Placental pericyte (primary cell): ENCODE data around the gene MXRA8. TPM values are rescaled to one million over a fixed set of nuclear protein-coding genes. Genes with fewer than 3 reads are reported as not detected.

Experiments
- total RNA-seq: library from RNA; depleted of rRNA; stranded (reverse); fragments of >200 nt; gene quantifications from 2 replicates; pipeline ENCODE4 v1.2.3, GENCODE V29; 2012

Gene MXRA8, protein sequence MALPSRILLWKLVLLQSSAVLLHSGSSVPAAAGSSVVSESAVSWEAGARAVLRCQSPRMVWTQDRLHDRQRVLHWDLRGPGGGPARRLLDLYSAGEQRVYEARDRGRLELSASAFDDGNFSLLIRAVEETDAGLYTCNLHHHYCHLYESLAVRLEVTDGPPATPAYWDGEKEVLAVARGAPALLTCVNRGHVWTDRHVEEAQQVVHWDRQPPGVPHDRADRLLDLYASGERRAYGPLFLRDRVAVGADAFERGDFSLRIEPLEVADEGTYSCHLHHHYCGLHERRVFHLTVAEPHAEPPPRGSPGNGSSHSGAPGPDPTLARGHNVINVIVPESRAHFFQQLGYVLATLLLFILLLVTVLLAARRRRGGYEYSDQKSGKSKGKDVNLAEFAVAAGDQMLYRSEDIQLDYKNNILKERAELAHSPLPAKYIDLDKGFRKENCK
- total RNA-seq: 342 and 367 TPM in 2 replicates

DNA sequence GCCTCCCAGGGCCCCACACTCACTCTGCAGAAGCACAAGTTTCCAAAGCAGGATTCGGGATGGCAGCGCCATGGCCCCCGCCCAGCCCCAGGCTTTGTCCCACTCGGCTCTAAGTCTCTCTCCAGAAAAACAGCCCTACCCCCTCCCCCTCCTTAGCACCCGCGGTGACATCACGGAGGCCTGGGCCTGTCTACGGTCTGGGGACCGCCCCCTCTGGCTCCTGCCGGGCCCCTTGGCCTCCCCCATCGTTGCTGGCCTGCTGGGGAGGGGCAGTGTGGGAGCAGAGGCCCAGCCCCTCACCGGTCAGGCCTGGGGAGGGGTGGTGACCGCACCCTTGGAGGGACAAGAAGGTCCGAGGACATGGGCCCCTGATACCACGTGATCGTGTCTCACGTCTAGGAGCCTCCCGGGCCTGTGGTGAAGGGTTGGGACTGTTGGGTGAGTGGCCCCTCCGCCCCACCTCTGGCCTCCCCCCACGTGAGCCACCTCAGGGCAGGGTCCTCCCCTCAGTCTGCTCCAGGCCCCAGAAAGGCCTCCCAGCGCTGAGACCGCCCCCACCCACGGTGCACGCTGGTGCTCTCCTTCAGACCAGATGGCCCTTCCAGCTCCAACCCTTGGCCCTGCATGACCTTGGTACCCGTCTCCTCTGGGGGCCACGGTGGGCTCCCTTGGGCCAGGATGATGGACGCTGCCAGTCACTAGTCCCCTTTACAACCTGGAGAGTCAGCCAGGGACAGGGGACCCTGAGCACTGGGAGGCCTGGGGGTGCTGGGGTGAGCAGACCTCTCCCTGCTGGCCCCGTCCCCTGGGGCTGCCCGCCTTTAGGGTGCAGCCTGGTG is at the start of gene MXRA8:
MXRA8 (minus strand) TSS at position 123 of the 839 bp plus-strand sequence; CDS start at position 72, 51 bp downstream.

DNA sequence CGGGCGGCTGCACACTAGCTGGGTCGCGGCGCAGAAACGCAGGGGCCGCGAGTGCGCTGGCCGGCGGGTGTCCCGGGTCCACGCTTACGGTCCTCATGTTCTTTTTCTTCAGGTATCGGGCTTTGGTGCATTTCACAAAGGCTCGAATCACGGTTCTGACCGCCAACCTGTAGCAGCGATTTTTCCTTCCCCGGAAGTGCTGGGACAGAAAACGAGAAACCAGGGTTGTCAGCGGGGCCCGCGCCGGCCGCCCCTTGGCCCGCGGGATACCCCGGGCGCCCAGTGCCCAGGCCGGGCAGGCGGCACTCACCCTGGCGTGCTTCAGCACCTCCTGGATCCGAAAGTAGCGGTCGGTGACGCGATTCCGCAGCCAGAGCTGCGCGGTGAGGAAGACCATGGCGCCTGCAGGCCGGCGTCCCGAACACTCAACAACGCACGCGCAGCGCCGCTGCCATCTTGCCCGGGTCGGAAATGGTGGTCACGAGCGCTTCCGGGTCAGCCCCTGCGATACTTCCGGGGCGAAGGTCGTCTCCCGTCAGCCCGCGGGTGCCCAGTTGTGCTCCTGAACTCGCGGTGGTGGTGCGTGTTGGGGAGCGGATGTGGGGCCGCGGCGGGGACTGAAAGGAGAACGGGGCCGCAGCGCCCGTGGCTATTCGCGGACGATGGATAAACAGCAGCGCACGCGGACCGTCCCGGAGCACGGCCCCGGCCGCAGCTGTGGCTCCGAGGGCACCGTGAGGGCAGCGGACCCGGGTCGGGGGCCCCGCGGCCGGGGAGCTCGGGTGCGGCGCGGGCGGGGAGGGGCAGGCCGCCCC is 48.7 kb upstream of the MXRA8 start, which contains the start of gene MRPL20:
MRPL20 (minus strand) TSS at position 473 of the 815 bp plus-strand sequence; CDS start at position 397, 76 bp downstream.

DNA sequence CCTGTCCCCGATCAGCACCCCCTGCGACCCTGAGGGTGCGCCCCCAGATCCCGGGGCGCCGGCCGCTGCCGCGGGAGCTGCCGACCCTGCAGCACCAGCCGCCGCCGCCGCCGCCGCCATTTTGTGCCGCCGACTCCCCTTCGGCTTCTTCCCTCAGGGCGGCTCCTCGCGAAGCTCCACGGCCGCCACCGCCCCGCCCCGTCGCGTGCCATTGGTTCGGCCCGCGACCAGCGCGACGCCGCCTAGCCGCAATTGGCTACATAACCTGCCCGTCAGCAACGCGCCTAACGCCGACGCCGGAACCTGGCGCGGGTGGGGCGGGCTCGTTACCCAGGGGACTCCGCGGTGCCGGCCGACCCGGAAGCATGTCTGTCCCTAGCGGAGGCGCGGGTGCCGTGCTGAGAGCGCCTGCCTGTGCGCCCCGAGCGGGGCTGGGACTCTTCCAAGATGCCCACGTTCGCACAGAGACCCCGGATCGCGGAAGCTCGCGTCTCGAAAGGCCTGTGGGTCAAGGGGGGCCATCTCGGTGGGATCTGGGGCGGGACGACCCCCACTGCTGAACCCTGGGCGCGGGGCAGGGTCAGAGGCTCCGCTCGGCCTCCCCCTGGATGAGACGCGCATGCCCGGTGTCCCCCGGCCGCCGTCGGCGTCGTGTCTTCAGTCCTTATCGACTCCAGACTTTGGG is 41.0 kb upstream of the MXRA8 start, which contains the start of gene CCNL2:
CCNL2 (minus strand) TSS at position 149 of the 685 bp plus-strand sequence; CDS start at position 120, 29 bp downstream.

DNA sequence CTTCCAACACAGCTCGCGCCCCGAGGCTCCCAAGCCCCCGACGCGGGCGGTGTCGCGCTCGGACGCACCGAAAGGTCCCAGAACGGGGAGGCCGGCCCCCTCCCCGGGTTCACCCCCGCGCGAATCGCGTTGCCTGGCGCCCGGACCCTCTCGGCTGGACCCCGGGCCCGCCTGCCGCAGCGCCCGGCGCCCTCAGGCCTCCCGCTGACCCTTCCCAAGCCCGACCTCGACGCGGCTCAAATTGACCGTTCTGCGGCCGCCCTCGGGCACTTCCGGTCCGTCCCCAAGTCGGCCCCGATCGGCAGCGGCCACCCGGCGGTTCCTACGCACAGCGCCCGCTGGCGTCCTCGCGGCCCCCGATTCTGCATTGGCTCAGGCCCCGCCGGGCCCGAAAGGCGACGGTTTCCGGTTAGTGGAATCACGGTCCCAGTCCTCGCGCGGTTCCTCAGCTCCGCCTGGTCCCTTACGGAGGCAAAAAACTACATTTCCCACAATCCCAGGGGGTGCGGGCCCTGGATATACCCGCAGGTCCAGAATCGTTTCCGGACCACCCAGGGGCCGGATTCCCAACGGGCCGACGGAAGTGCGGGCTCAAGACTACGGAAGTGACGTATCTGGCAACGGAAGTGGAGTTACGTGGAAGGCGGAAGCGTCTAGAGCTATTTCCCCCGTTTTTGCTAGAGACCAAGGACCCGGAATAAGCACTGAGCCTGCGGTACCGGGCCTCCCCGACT is 16.7 kb upstream of the MXRA8 start, which contains the start of gene AURKAIP1:
AURKAIP1 (minus strand) TSS at position 279 of the 734 bp plus-strand sequence. CDS start 451 bp downstream, outside the sequence.

DNA sequence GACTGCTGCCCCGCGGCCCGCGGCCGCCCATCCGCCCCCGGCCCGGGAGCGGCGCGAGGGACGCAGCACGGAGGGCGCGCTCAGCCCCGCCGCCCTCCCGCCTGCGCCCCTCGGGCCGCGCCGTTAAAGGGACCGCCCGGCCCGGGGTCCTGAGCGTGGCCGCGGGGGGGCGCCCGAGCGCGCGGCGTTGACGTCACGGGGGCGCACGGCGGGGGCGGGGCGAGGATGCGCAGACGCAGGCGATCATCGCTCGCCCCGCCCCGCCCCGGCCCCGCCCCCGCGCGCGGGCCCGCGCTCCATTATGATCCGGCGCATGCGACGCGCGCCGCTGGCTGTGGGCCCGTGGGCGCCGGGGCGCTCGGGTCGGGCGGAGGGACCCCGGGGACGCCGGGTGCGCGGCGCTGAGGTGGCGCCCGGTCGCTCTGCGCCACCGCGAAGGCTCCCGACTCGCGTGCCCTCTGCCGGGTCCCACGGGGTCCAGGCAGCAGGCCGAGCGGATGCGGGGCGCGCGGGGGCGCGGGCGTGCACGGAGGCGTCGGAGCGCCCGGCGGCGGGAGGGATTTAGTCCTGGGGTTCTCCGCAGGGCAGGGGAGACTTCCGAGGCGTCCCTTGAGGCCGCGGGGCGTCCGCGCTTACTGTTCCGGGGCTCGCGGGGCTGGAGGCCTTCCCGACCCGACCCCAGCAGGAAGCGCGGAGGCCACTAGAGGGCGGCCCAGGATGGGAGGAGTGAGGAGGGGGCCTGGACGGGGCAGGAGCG is 8.9 kb downstream of the MXRA8 start, which contains the start of gene DVL1:
DVL1 (minus strand) TSS at position 163 of the 757 bp plus-strand sequence. CDS start 353 bp downstream, outside the sequence.

DNA sequence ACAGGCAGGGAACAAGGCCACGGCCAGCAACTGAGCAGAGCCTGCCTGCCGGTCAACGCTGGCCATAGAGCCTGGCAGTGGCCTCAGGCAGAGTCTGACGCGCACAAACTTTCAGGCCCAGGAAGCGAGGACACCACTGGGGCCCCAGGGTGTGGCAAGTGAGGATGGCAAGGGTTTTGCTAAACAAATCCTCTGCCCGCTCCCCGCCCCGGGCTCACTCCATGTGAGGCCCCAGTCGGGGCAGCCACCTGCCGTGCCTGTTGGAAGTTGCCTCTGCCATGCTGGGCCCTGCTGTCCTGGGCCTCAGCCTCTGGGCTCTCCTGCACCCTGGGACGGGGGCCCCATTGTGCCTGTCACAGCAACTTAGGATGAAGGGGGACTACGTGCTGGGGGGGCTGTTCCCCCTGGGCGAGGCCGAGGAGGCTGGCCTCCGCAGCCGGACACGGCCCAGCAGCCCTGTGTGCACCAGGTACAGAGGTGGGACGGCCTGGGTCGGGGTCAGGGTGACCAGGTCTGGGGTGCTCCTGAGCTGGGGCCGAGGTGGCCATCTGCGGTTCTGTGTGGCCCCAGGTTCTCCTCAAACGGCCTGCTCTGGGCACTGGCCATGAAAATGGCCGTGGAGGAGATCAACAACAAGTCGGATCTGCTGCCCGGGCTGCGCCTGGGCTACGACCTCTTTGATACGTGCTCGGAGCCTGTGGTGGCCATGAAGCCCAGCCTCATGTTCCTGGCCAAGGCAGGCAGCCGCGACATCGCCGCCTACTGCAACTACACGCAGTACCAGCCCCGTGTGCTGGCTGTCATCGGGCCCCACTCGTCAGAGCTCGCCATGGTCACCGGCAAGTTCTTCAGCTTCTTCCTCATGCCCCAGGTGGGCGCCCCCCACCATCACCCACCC is 27.0 kb downstream of the MXRA8 start, which contains the start of gene TAS1R3:
TAS1R3 (plus strand) TSS at position 213 of the 898 bp plus-strand sequence; CDS start at position 279, 66 bp downstream.

DNA sequence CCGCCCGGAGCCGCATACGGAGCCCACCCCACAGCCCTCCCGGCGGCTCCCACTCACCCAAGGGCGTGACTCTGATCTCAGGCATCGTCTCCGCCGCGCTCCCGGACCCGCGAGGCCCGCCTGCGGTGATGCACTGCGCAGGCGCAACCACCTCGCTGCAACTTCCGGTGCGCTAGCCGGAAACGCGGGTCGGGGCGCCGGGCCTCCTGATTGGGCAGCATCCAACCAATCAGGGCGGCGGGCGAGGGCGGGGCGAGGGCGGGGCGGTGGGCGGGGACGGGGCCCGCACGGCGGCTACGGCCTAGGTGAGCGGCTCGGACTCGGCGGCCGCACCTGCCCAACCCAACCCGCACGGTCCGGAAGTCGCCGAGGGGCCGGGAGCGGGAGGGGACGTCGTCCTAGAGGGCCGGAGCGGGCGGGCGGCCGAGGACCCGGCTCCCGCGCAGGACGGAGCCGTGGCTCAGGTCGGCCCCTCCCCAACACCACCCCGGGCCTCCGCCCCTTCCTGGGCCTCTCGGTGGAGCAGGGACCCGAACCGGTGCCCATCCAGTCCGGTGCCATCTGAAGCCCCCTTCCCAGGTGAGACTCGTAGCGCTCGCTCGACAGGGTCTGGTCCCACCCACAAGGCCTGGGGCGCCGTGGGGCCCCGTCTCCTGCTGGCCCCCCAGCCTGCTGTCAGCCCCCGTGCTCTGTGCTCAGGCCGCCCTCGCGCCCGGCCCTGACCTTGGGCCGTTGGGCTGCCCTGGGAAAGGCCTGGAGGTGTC is 33.6 kb downstream of the MXRA8 start, which contains the start of the genes CPTP and INTS11:
CPTP (plus strand) TSS at position 279 of the 764 bp plus-strand sequence. CDS start 2,109 bp downstream, outside the sequence.
INTS11 (minus strand) TSS at position 137 of the 764 bp plus-strand sequence; CDS start at position 85, 52 bp downstream.

DNA sequence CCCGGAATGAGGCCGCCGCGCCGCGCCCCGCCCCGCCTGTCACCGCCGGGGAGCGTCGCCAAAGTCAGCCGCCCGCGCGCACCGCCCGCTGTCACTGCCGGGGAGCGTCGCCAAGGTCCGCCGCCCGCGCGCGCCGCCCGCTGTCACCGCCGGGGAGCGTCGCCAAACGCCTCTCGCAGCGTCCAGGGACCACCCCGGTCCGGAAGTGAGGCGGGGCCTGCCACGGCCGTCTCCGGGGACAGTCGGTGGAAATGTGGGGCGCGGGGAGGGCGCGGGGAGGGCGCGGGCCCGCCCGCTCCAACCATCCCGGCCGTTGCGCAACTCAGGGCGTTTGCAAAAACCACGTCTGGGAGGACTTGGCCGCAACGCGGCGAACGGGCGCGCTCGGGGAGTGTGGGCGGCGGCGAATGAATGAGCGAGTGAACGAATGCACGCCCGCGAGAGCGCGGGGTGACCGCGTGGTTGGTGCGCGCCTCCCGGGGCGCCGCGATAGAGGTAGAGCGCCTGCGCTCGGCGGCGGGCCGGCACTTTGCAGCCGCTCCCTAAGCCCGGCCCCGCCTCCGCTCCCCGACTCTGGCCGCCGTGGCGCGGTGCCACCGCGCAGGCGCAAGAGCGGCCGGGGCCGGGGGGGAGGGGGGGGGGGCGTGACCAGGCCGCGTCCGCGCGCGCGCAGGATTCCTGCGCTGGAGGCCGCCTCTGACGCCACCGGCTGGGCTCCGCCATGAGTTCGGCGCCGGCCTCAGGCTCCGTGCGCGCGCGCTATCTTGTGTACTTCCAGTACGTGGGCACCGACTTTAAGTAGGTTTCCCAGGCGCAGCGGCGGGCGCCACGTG is 50.2 kb downstream of the MXRA8 start, which contains the start of the genes ACAP3 and PUSL1:
ACAP3 (minus strand) TSS at position 8 of the 833 bp plus-strand sequence. CDS start 115 bp downstream, outside the sequence.
PUSL1 (plus strand) TSS at position 675 of the 833 bp plus-strand sequence; CDS start at position 722, 47 bp downstream.

Other genes starting within 250 kb of the MXRA8 start
- 9.0 and 24.8 TPM in 2 replicates for gene C1orf159, start 242.5 kb downstream of the MXRA8 start, total RNA-seq
- gene TTLL10, start 184.7 kb downstream of the MXRA8 start, total RNA-seq: not detected in 2 replicates
- not detected in 2 replicates for gene TNFRSF18, start 152.0 kb downstream of the MXRA8 start, total RNA-seq
- not detected in 2 replicates for gene TNFRSF4, start 144.4 kb downstream of the MXRA8 start, total RNA-seq
- 104 and 223 TPM in 2 replicates for gene SDF4, start 126.6 kb downstream of the MXRA8 start, total RNA-seq
- gene B3GALT6, start 126.3 kb downstream of the MXRA8 start, total RNA-seq: 34.4 and 38.5 TPM in 2 replicates
- 0.44 and 1.3 TPM in 2 replicates for gene C1QTNF12, start 111.8 kb downstream of the MXRA8 start, total RNA-seq
- gene UBE2J2, start 84.7 kb downstream of the MXRA8 start, total RNA-seq: 50.1 and 62.3 TPM in 2 replicates
- 0.57 and 1.3 TPM in 2 replicates for gene SCNN1D, start 78.1 kb downstream of the MXRA8 start, total RNA-seq
- gene ACAP3, start 50.6 kb downstream of the MXRA8 start, total RNA-seq: 37.2 and 53.4 TPM in 2 replicates
- gene PUSL1, start 50.0 kb downstream of the MXRA8 start, total RNA-seq: 23.0 and 37.4 TPM in 2 replicates
- gene INTS11, start 33.9 kb downstream of the MXRA8 start, total RNA-seq: 83.8 and 94.6 TPM in 2 replicates
- 20.8 and 28.1 TPM in 2 replicates for gene CPTP, start 33.8 kb downstream of the MXRA8 start, total RNA-seq
- 0.14 and 1.3 TPM in 2 replicates for gene TAS1R3, start 27.3 kb downstream of the MXRA8 start, total RNA-seq
- gene DVL1, start 9.1 kb downstream of the MXRA8 start, total RNA-seq: 56.5 and 159 TPM in 2 replicates
- gene AURKAIP1, start 16.7 kb upstream of the MXRA8 start, total RNA-seq: 78.1 and 134 TPM in 2 replicates
- gene CCNL2, start 40.8 kb upstream of the MXRA8 start, total RNA-seq: 96.1 and 129 TPM in 2 replicates
- gene MRPL20, start 48.7 kb upstream of the MXRA8 start, total RNA-seq: 51.9 and 91.8 TPM in 2 replicates
- gene ANKRD65, start 62.7 kb upstream of the MXRA8 start, total RNA-seq: under 0.01 and 0.14 TPM in 2 replicates
- 5.9 and 7.9 TPM in 2 replicates for gene VWA1, start 77.1 kb upstream of the MXRA8 start, total RNA-seq
- gene ATAD3C, start 91.1 kb upstream of the MXRA8 start, total RNA-seq: under 0.01 TPM in 1 of 2 replicates, not detected in the other
- 26.9 and 34.1 TPM in 2 replicates for gene ATAD3B, start 113.2 kb upstream of the MXRA8 start, total RNA-seq
- 47.1 and 78.2 TPM in 2 replicates for gene ATAD3A, start 153.6 kb upstream of the MXRA8 start, total RNA-seq
- gene TMEM240, start 182.1 kb upstream of the MXRA8 start, total RNA-seq: 4.4 and 4.8 TPM in 2 replicates
- 91.5 and 111 TPM in 2 replicates for gene SSU72, start 216.3 kb upstream of the MXRA8 start, total RNA-seq
- 3.4 and 3.5 TPM in 2 replicates for gene FNDC10, start 241.6 kb upstream of the MXRA8 start, total RNA-seq